PC-9 (cell line): ENCODE results near the gene TXNDC2.

Experiments
- EZH2 ChIP-seq: fragments of 200-600 bp; sonication (generic); IDR thresholded peaks from 2 replicates; pipeline ENCODE4 v1.8.0; 2017; ENCODE audit warnings: antibody characterized with exemption, low read depth
- TF ChIP-seq, protein P1 (sequence below): fragments of 200-600 bp; sonication (generic); conservative IDR thresholded peaks from 2 replicates; pipeline ENCODE4 v1.6.1; 2017; ENCODE audit warnings: mixed run types, antibody characterized with exemption, mild to moderate bottlenecking, moderate library complexity

DNA sequence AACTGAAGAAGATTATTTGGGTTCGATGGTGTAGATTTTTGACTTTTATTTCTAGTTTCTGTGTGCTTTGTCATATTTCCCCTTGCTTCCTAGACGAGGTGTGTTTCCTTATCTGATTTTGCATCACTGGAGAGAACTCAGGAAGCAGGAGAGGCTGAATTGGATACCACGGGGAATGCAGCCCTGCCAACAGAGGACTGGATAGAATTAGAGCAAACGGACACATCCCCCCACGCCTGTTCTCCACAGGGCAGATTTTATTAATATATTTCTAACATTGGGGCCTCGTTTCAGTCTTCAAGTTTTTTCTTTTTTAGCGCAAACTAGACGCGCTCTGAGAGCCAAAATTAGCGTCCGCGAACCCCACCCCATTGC is 27.4 kb downstream of the TXNDC2 start:
- TF ChIP-seq, protein P1, sequence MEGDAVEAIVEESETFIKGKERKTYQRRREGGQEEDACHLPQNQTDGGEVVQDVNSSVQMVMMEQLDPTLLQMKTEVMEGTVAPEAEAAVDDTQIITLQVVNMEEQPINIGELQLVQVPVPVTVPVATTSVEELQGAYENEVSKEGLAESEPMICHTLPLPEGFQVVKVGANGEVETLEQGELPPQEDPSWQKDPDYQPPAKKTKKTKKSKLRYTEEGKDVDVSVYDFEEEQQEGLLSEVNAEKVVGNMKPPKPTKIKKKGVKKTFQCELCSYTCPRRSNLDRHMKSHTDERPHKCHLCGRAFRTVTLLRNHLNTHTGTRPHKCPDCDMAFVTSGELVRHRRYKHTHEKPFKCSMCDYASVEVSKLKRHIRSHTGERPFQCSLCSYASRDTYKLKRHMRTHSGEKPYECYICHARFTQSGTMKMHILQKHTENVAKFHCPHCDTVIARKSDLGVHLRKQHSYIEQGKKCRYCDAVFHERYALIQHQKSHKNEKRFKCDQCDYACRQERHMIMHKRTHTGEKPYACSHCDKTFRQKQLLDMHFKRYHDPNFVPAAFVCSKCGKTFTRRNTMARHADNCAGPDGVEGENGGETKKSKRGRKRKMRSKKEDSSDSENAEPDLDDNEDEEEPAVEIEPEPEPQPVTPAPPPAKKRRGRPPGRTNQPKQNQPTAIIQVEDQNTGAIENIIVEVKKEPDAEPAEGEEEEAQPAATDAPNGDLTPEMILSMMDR = no peak
- TF ChIP-seq EZH2 = no peak
